ENCODE data around the gene SLC25A39.

The SLC25A39 gene

DNA sequence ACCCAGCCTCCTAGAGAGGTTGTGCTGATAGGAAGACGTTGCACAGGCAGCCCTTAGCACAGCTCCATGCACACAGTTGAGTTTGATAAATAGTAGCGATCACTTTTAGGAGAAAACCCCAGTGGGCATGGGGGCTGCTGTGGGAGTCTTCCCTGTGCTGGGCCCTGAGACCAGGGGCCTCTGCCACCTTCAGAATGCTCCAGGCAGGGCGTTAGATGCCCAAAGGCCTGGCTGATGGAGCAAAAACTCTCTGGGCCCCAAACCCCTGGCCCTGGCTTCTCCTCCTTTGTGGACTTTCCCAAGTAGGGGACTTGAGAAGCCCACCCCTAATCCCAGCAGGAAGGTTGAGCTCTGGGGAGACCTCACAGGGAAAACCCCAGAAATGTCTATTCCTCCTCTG is 42.4 kb downstream of the SLC25A39 start:
- no peak overlapping the region for H3K4me3 ChIP-seq (ENCODE audit: low read depth, low read length)
- H2AK5ac ChIP-seq (ENCODE audit: low read length) = no peak overlapping the region
- no peak overlapping the region for H2BK120ac ChIP-seq (ENCODE audit: insufficient read depth, low read length, poor library complexity)
- no peak overlapping the region for H2BK12ac ChIP-seq (ENCODE audit: low read length)
- no peak overlapping the region for H3K23ac ChIP-seq (ENCODE audit: low read length)
- H3K27ac ChIP-seq (ENCODE audit: low read depth, low read length) = no peak overlapping the region
- no peaks in the 10 kb centered on the region for H3K9me3 ChIP-seq (ENCODE audit: insufficient read depth, low read depth, low read length)
- no peak overlapping the region for H2AFZ ChIP-seq (ENCODE audit: insufficient read depth, low read length, poor library complexity)
- H3K14ac ChIP-seq (ENCODE audit: low read length) = no peak overlapping the region
- no peak overlapping the region for H2BK5ac ChIP-seq (ENCODE audit: low read depth, low read length, poor library complexity)
- H3K4ac ChIP-seq (ENCODE audit: low read depth, low read length) = no peak overlapping the region
- no CpG with 5 or more reads among the region's 3 CpGs for WGBS (ENCODE audit: extremely low coverage, insufficient coverage, insufficient read length)
- no peak overlapping the region for H4K91ac ChIP-seq (ENCODE audit: low read depth, low read length)
- no peak for DNase-seq
- H4K8ac ChIP-seq (ENCODE audit: low read depth, low read length) = no peak overlapping the region
- H3K79me1 ChIP-seq (ENCODE audit: low read length) = no peaks in the 10 kb centered on the region
- no peak overlapping the region for H3K18ac ChIP-seq (ENCODE audit: low read length)
- H3K4me1 ChIP-seq (ENCODE audit: control insufficient read depth in 1 of 2, insufficient read depth in 2 of 2, low read length in 2 of 2) = no peaks in the 10 kb centered on the region
- no peaks in the 10 kb centered on the region for H3K36me3 ChIP-seq (ENCODE audit: control insufficient read depth in 1 of 2, insufficient read depth in 2 of 2, low read length in 2 of 2)
- H4K12ac ChIP-seq (ENCODE audit: low read depth, low read length) = no peak overlapping the region
- no peak overlapping the region for H3K4me2 ChIP-seq (ENCODE audit: low read length)
- no peaks in the 10 kb centered on the region for H3K79me2 ChIP-seq (ENCODE audit: control insufficient read depth, insufficient read depth, low read length, poor library complexity)
- H3K27me3 ChIP-seq (ENCODE audit: insufficient read depth, low read length) = no peaks in the 10 kb centered on the region
- H3K9ac ChIP-seq (ENCODE audit: low read length) = no peak overlapping the region

DNA sequence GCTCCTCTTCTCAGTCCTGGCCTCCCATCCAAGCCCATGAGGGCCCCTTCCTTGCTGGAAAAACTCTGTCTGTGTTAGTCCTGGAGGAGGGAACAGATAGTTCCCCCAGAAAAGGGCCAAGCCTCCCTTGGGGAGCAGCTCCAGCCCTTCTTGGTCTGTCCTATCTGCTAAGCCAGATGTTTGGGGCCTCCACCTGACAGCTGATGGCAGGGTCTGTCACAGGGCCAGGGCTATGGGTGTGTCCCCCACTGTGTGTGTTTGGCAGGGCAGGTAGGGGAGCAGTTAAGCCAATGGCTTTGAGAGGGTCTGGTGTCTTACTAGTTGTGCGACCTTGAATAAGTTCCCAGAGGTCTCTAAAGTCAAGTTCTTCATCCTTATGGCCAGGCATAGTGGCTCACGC is 43.1 kb downstream of the SLC25A39 start:
- Histone ChIP-seq H3K9me3 (ENCODE audit: insufficient read depth, low read depth, low read length) (no peaks in the 10 kb centered on the region), H3K18ac (ENCODE audit: low read length) (no peak overlapping the region), H3K27ac (ENCODE audit: low read depth, low read length) (no peak overlapping the region), H3K14ac (ENCODE audit: low read length) (no peak overlapping the region), H2AK5ac (ENCODE audit: low read length) (no peak overlapping the region), H3K4ac (ENCODE audit: low read depth, low read length) (no peak overlapping the region), H3K4me1 (ENCODE audit: control insufficient read depth in 1 of 2, insufficient read depth in 2 of 2, low read length in 2 of 2) (no peaks in the 10 kb centered on the region), H2BK5ac (ENCODE audit: low read depth, low read length, poor library complexity) (no peak overlapping the region), H3K27me3 (ENCODE audit: insufficient read depth, low read length) (no peaks in the 10 kb centered on the region), H3K79me2 (ENCODE audit: control insufficient read depth, insufficient read depth, low read length, poor library complexity) (no peaks in the 10 kb centered on the region), H4K91ac (ENCODE audit: low read depth, low read length) (no peak overlapping the region), H2AFZ (ENCODE audit: insufficient read depth, low read length, poor library complexity) (no peak overlapping the region), H2BK120ac (ENCODE audit: insufficient read depth, low read length, poor library complexity) (no peak overlapping the region), H3K4me2 (ENCODE audit: low read length) (no peak overlapping the region), H3K23ac (ENCODE audit: low read length) (no peak overlapping the region), H2BK12ac (ENCODE audit: low read length) (no peak overlapping the region), H3K36me3 (ENCODE audit: control insufficient read depth in 1 of 2, insufficient read depth in 2 of 2, low read length in 2 of 2) (no peaks in the 10 kb centered on the region), H4K12ac (ENCODE audit: low read depth, low read length) (no peak overlapping the region), H3K9ac (ENCODE audit: low read length) (no peak overlapping the region), H4K8ac (ENCODE audit: low read depth, low read length) (no peak overlapping the region), H3K79me1 (ENCODE audit: low read length) (no peaks in the 10 kb centered on the region), H3K4me3 (ENCODE audit: low read depth, low read length) (no peak overlapping the region)
- DNase-seq = no peak
- no CpG with 5 or more reads among the region's 2 CpGs for WGBS (ENCODE audit: extremely low coverage, insufficient coverage, insufficient read length)

DNA sequence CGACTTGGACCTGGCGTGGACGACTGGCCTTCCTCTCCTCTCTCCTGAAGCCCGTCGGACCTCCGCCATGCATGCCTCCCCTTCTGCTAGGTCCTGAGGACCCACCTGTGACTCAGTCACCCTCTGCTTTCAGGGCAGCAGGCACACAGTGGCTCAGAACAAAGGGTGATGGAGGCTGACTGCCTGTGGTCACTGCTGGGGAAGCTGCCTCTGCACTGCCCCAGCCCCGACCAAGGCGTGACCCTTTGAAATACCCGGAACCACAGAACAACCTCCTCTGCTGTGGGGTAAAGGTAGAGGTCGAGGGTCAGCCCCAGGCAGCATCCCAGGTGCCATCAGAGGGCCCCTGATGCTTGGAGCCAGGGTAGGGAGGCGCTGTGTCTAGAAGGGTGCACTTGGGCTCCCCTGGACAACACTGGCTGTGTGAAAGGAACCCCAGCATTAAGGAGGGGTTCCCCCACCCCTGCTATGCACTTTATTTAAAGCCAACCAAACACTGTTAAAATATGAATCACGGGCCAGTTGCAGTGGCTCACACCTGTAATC is 44.2 kb downstream of the SLC25A39 start:
- Histone ChIP-seq H3K18ac (ENCODE audit: low read length) (no peak overlapping the region), H2BK5ac (ENCODE audit: low read depth, low read length, poor library complexity) (no peak overlapping the region), H3K27me3 (ENCODE audit: insufficient read depth, low read length) (no peaks in the 10 kb centered on the region), H3K14ac (ENCODE audit: low read length) (no peak overlapping the region), H3K79me1 (ENCODE audit: low read length) (no peaks in the 10 kb centered on the region), H4K8ac (ENCODE audit: low read depth, low read length) (no peak overlapping the region), H3K4me3 (ENCODE audit: low read depth, low read length) (no peak overlapping the region), H2AK5ac (ENCODE audit: low read length) (no peak overlapping the region), H2AFZ (ENCODE audit: insufficient read depth, low read length, poor library complexity) (no peak overlapping the region), H3K36me3 (ENCODE audit: control insufficient read depth in 1 of 2, insufficient read depth in 2 of 2, low read length in 2 of 2) (no peaks in the 10 kb centered on the region), H3K9ac (ENCODE audit: low read length) (no peak overlapping the region), H2BK12ac (ENCODE audit: low read length) (no peak overlapping the region), H3K23ac (ENCODE audit: low read length) (no peak overlapping the region), H3K4me2 (ENCODE audit: low read length) (no peak overlapping the region), H4K12ac (ENCODE audit: low read depth, low read length) (no peak overlapping the region), H3K27ac (ENCODE audit: low read depth, low read length) (no peak overlapping the region), H2BK120ac (ENCODE audit: insufficient read depth, low read length, poor library complexity) (no peak overlapping the region), H3K9me3 (ENCODE audit: insufficient read depth, low read depth, low read length) (no peaks in the 10 kb centered on the region), H3K4me1 (ENCODE audit: control insufficient read depth in 1 of 2, insufficient read depth in 2 of 2, low read length in 2 of 2) (no peaks in the 10 kb centered on the region), H3K4ac (ENCODE audit: low read depth, low read length) (no peak overlapping the region), H4K91ac (ENCODE audit: low read depth, low read length) (no peak overlapping the region), H3K79me2 (ENCODE audit: control insufficient read depth, insufficient read depth, low read length, poor library complexity) (no peaks in the 10 kb centered on the region)
- no CpG with 5 or more reads among the region's 12 CpGs for WGBS (ENCODE audit: extremely low coverage, insufficient coverage, insufficient read length)
- no peak for DNase-seq

DNA sequence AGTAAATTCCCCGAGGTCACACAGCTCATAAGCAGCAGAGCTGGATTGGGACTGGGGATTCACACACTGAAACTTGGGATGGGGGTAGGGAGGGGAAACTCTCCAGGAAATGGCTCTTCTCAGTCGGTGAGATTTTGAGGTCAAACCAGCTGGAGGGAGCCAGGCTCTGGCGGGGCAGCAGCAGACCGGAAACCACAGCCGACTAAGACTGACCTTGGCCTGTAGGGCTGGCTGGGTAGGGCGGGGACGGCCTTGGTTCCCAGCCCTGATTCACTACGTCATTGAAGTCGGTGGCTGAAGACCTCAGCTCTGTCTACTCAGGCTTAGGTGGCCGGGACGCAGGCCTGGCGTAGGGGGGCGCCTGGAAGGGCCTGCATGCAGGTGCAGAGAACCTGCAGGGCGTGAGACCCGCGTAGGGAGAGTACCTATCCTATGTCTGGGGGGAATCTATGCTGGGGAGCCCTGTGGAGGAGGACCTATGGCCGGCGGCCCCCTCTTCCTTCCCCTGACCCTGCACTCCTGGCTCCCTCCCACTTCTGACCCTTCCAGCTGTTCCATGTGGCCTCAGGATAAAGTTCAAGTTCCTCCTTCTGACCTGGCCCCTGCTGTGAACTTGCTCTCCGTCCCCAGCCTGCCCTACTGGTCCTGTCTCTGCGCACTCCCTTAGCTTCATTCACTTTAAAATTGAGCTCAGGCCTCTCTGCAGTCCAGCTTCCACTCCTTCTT is 44.8 kb downstream of the SLC25A39 start:
- H3K23ac ChIP-seq (ENCODE audit: low read length) = no peak overlapping the region
- no peak overlapping the region for H3K18ac ChIP-seq (ENCODE audit: low read length)
- H3K9me3 ChIP-seq (ENCODE audit: insufficient read depth, low read depth, low read length) = no peaks in the 10 kb centered on the region
- no peak overlapping the region for H3K9ac ChIP-seq (ENCODE audit: low read length)
- H3K79me2 ChIP-seq (ENCODE audit: control insufficient read depth, insufficient read depth, low read length, poor library complexity) = no peaks in the 10 kb centered on the region
- H3K27me3 ChIP-seq (ENCODE audit: insufficient read depth, low read length) = no peaks in the 10 kb centered on the region
- no peaks in the 10 kb centered on the region for H3K79me1 ChIP-seq (ENCODE audit: low read length)
- peak; percentile 51 to 53 for DNase-seq
- no peak overlapping the region for H3K14ac ChIP-seq (ENCODE audit: low read length)
- H4K12ac ChIP-seq (ENCODE audit: low read depth, low read length) = no peak overlapping the region
- no peak overlapping the region for H4K91ac ChIP-seq (ENCODE audit: low read depth, low read length)
- H2AFZ ChIP-seq (ENCODE audit: insufficient read depth, low read length, poor library complexity) = no peak overlapping the region
- no CpG with 5 or more reads among the region's 20 CpGs for WGBS (ENCODE audit: extremely low coverage, insufficient coverage, insufficient read length)
- no peak overlapping the region for H3K4me3 ChIP-seq (ENCODE audit: low read depth, low read length)
- H3K4ac ChIP-seq (ENCODE audit: low read depth, low read length) = no peak overlapping the region
- H2AK5ac ChIP-seq (ENCODE audit: low read length) = no peak overlapping the region
- no peak overlapping the region for H2BK5ac ChIP-seq (ENCODE audit: low read depth, low read length, poor library complexity)
- no peak overlapping the region for H2BK12ac ChIP-seq (ENCODE audit: low read length)
- no peak overlapping the region for H3K27ac ChIP-seq (ENCODE audit: low read depth, low read length)
- no peak overlapping the region for H3K4me2 ChIP-seq (ENCODE audit: low read length)
- H2BK120ac ChIP-seq (ENCODE audit: insufficient read depth, low read length, poor library complexity) = no peak overlapping the region
- no peaks in the 10 kb centered on the region for H3K4me1 ChIP-seq (ENCODE audit: control insufficient read depth in 1 of 2, insufficient read depth in 2 of 2, low read length in 2 of 2)
- H4K8ac ChIP-seq (ENCODE audit: low read depth, low read length) = no peak overlapping the region
- no peaks in the 10 kb centered on the region for H3K36me3 ChIP-seq (ENCODE audit: control insufficient read depth in 1 of 2, insufficient read depth in 2 of 2, low read length in 2 of 2)
